PC-3 (cell line): ENCODE measurements around the gene VTI1A.

Experiments
- CTCF ChIP-seq: fragments of 300-600 bp; sonication (generic); conservative IDR thresholded peaks from 2 replicates; pipeline ENCODE4 v1.5.1; 2017; ENCODE audit warnings: antibody characterized with exemption, low read depth, mild to moderate bottlenecking, low read length
- EZH2 ChIP-seq: fragments of 300-600 bp; sonication (generic); IDR thresholded peaks from one replicate; pipeline ENCODE4 v1.6.1; 2017; ENCODE audit warnings: antibody characterized with exemption, mild to moderate bottlenecking, low read length; ENCODE audit not compliant: unreplicated experiment
- EZH2phosphoT487 ChIP-seq: fragments of 300-600 bp; sonication (generic); IDR thresholded peaks from 2 replicates; pipeline ENCODE4 v1.6.1; 2018; ENCODE audit warnings: mild to moderate bottlenecking, antibody characterized with exemption, low read length, borderline replicate concordance

DNA sequence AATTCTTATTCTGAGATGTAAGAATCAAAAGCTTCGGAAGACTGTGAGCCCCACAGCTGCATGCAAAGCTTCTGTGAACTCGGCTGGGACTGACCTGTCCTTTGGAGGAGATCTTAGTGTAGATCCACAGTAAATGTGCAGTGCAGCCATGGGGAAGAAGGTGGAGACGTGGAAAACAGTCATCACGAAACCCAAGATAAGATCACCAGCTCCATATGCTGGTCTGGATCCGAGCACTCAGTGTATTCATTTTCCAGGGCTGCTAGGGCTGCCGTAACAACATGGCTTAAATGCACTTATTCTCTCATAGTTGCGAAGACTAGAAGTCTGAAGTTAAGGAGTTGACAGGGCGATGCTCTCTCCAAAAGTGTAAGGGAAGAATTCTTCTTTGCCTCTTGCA, 360.0 kb downstream of the VTI1A start:
- TF ChIP-seq CTCF (no peak), EZH2 (no peak), EZH2phosphoT487 (no peak)
